ENCODE measurements around the gene COQ9. TPM values are rescaled to one million over a fixed set of nuclear protein-coding genes. Genes with fewer than 3 reads are reported as not detected.

Gene COQ9
- total RNA-seq, 1 experiment from 2014 or later: 32.9 TPM

- H3K79me2 ChIP-seq (ENCODE audit: insufficient read depth, low read length): peaks cover 2% of the 10 kb centered on the region; the same call in 1 of the 2 replicates
Observed at GRCh38 chr16:57446531-57447185, 621 bp upstream of the COQ9 start.

More at GRCh38 chr16:57446531-57447185, 621 bp upstream of the COQ9 start:
- Histone ChIP-seq H3K27ac (ENCODE audit: insufficient read length, low read depth, low read length) (no peak overlapping the region), H2AFZ (ENCODE audit: low read length) (no peak overlapping the region), H3K56ac (ENCODE audit: insufficient read length, low read depth, low read length) (no peak overlapping the region), H3T11ph (ENCODE audit: low read length) (no peak overlapping the region), H4K8ac (replicated peaks; ENCODE audit: insufficient read length, low read depth, low read length) (no peak overlapping the region), H2BK120ac (ENCODE audit: low read depth, low read length, poor library complexity, severe bottlenecking) (no peak overlapping the region), H2BK20ac (ENCODE audit: low read depth, low read length, poor library complexity, severe bottlenecking) (no peak overlapping the region), H3K14ac (ENCODE audit: insufficient read depth, low read length) (0 out of 2 replicates have a peak overlapping the region, but pooled peaks have one; percentile 59), H3K4me1 (ENCODE audit: insufficient read depth, low read length) (no peaks in the 10 kb centered on the region), H3K27me3 (ENCODE audit: insufficient read depth, low read length) (no peaks in the 10 kb centered on the region), H3K9ac (ENCODE audit: extremely low read depth, insufficient read length, low read length) (peak overlapping the region; percentile 79), H2BK15ac (ENCODE audit: low read depth, low read length) (no peak overlapping the region), H4K5ac (ENCODE audit: insufficient read length, low read depth, low read length) (no peak overlapping the region), H2BK5ac (ENCODE audit: insufficient read length, low read length) (no peak overlapping the region), H4K20me1 (ENCODE audit: control insufficient read depth, insufficient read depth, insufficient read length) (no peaks in the 10 kb centered on the region), H2AK5ac (ENCODE audit: insufficient read length, low read length) (no peak overlapping the region), H3K79me1 (ENCODE audit: insufficient read depth, low read depth, low read length, poor library complexity, severe bottlenecking) (peaks cover 5% of the 10 kb centered on the region), H3K9me3 (ENCODE audit: control insufficient read depth, low read depth, low read length) (no peaks in the 10 kb centered on the region), H2BK12ac (ENCODE audit: insufficient read length, low read depth, low read length) (no peak overlapping the region), H3K4ac (ENCODE audit: low read depth, low read length) (no peak overlapping the region), H4K91ac (ENCODE audit: insufficient read length, low read depth, low read length) (no peak overlapping the region), H3K23ac (ENCODE audit: insufficient read length, low read depth, low read length) (no peak overlapping the region), H3K23me2 (ENCODE audit: insufficient read length, low read depth, low read length, poor library complexity, severe bottlenecking) (peaks cover 10% of the 10 kb centered on the region), H3K4me2 (ENCODE audit: insufficient read depth, insufficient read length, low read length) (peak overlapping the region; percentile 68), H3K18ac (ENCODE audit: insufficient read length, low read depth, low read length) (peak overlapping the region; percentile 49)
- H3K36me3 Mint-ChIP-seq (ENCODE audit: insufficient read depth in 1 of 3, low read depth in 3 of 3): peaks cover 7 to 12% (median 9%) of the 10 kb centered on the region in 3 experiments
- DNase-seq: no peak
- H3K4me3 Mint-ChIP-seq: peak overlapping the region; percentile 89 to 94
- peak overlapping the region; percentile 13 to 89 (median 89); a peak in 4 of 7 replicates for H3K27ac Mint-ChIP-seq
- TF ChIP-seq, protein P1, sequence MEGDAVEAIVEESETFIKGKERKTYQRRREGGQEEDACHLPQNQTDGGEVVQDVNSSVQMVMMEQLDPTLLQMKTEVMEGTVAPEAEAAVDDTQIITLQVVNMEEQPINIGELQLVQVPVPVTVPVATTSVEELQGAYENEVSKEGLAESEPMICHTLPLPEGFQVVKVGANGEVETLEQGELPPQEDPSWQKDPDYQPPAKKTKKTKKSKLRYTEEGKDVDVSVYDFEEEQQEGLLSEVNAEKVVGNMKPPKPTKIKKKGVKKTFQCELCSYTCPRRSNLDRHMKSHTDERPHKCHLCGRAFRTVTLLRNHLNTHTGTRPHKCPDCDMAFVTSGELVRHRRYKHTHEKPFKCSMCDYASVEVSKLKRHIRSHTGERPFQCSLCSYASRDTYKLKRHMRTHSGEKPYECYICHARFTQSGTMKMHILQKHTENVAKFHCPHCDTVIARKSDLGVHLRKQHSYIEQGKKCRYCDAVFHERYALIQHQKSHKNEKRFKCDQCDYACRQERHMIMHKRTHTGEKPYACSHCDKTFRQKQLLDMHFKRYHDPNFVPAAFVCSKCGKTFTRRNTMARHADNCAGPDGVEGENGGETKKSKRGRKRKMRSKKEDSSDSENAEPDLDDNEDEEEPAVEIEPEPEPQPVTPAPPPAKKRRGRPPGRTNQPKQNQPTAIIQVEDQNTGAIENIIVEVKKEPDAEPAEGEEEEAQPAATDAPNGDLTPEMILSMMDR (conservative IDR thresholded peaks at IDR 0.05): no peak
- H3K27me3 Mint-ChIP-seq (ENCODE audit: low read depth): no peaks in the 10 kb centered on the region
- H3K4me1 Mint-ChIP-seq: peaks cover 7 to 15% of the 10 kb centered on the region in 2 experiments
- peaks cover 0 to under 1% of the 10 kb centered on the region in 2 experiments; a peak in 1 of 5 replicates for H3K9me3 Mint-ChIP-seq
- WGBS (ENCODE audit: extremely low coverage, insufficient read length, low lambda C conversion rate): no CpG with 5 or more reads among the region's 28 CpGs

All from H9 (cell line).